K562 (cell line): ENCODE measurements around the gene DEFB113. TPM values are rescaled to one million over a fixed set of nuclear protein-coding genes. Genes with fewer than 3 reads are reported as not detected.

ENCODE experiments used
- BRD4 ChIP-seq: fragments of 200-600 bp; sonication (generic); IDR thresholded peaks from 2 replicates; pipeline ENCODE4 v1.6.1; 2017; ENCODE audit warnings: inconsistent platforms
- CEBPZ ChIP-seq: fragments of 150-350 bp; IDR thresholded peaks from 2 replicates; pipeline ENCODE4 v1.6.1; 2014; ENCODE audit warnings: low read depth, mild to moderate bottlenecking, low read length, borderline replicate concordance
- ESRRA ChIP-seq: fragments of 450-650 bp; IDR thresholded peaks from 2 replicates; pipeline ENCODE4 v1.6.1; 2014; ENCODE audit warnings: low read depth, mild to moderate bottlenecking, moderate library complexity, borderline replicate concordance
- GABPA ChIP-seq: fragments of 200-800 bp; sonication (Bioruptor generic); conservative IDR thresholded peaks from 2 replicates; pipeline ENCODE4 v1.6.1; 2016; ENCODE audit warnings: low read depth, missing genetic modification characterization, missing compliant biosample characterization
- GTF2A2 ChIP-seq: IDR thresholded peaks from 2 replicates; pipeline ENCODE4 v1.6.1; 2016; ENCODE audit warnings: mild to moderate bottlenecking, missing genetic modification characterization, missing compliant biosample characterization
- HINFP ChIP-seq: fragments of 450-650 bp; conservative IDR thresholded peaks from 2 replicates; pipeline ENCODE4 v1.6.1; 2016; ENCODE audit warnings: missing genetic modification characterization, low read depth, mild to moderate bottlenecking, control low read depth, missing compliant biosample characterization
- HMGN3 ChIP-seq: IDR thresholded peaks from 2 replicates; pipeline ENCODE4 v1.6.1; 2011; ENCODE audit warnings: borderline replicate concordance, low read depth, mild to moderate bottlenecking, mixed read lengths, low read length; ENCODE audit not compliant: insufficient read length; ENCODE audit errors: extremely low read depth
- KAT2B ChIP-seq: IDR thresholded peaks from one replicate; pipeline ENCODE4 v1.6.1; 2012; ENCODE audit warnings: low read depth, mild to moderate bottlenecking, control low read depth, inconsistent platforms, low read length, moderate library complexity
- KDM1A ChIP-seq, 2 experiments: fragments of 450-650 bp; IDR thresholded peaks; 2 replicates each; pipeline ENCODE4 v1.6.1; 2016; ENCODE audit warnings: mild to moderate bottlenecking in 2 of 2
- LCOR ChIP-seq: sonication (generic); formaldehyde crosslinking; IDR thresholded peaks from 2 replicates; pipeline ENCODE4 v1.8.0; 2022; ENCODE audit warnings: mild to moderate bottlenecking, missing genetic modification reagents
- NR2F6 ChIP-seq: fragments of 450-650 bp; formaldehyde crosslinking; IDR thresholded peaks from 2 replicates; pipeline ENCODE4 v1.4.0; 2020; ENCODE audit warnings: mild to moderate bottlenecking
- TAF1 ChIP-seq: IDR thresholded peaks from 2 replicates; pipeline ENCODE4 v1.6.1; 2011; ENCODE audit warnings: mild to moderate bottlenecking, low read length, moderate library complexity; ENCODE audit not compliant: insufficient read depth, control insufficient read depth, severe bottlenecking; ENCODE audit errors: extremely low read depth
- ZBTB2 ChIP-seq: fragments of 450-650 bp; IDR thresholded peaks from 2 replicates; pipeline ENCODE4 v1.6.1; 2016; ENCODE audit warnings: antibody characterized with exemption
- ZNF274 ChIP-seq: IDR thresholded peaks from 2 replicates; pipeline ENCODE4 v1.6.1; 2011; ENCODE audit warnings: low read depth, mild to moderate bottlenecking, low read length, moderate library complexity, borderline replicate concordance
- ZNF431 ChIP-seq: sonication (generic); formaldehyde crosslinking; IDR thresholded peaks from 2 replicates; pipeline ENCODE4 v1.8.0; 2022; ENCODE audit warnings: mild to moderate bottlenecking, missing genetic modification reagents
- ZNF696 ChIP-seq: fragments of 250-450 bp; sonication (Bioruptor Pico); conservative IDR thresholded peaks from 2 replicates; pipeline ENCODE4 v1.4.0; 2020; ENCODE audit warnings: mild to moderate bottlenecking, moderate library complexity
- ZNF717 ChIP-seq: fragments of 250-450 bp; sonication (Bioruptor Pico); IDR thresholded peaks from 2 replicates; pipeline ENCODE4 v1.5.0; 2021
- polyA plus RNA-seq, 8 experiments: library from polyadenylated mRNA; depleted of rRNA in 4 of 8; stranded (reverse) in 5 of 8; unstranded in 3 of 8; fragments of >200 nt; fragmentation: Nextera tagmentation in 2 of 8; fragmentation: Illumina TruSeq in 1 of 8; extraction: Ambion mirVana in 2 of 8; extraction: Trizol in 1 of 8; gene quantifications; 2 replicates each; pipeline versions ENCODE4 v1.2.1 to v1.2.3, GENCODE V29; 2011 to 2014; ENCODE audit warnings: inconsistent platforms in 1 of 8, missing spikeins in 1 of 8
- total RNA-seq, 7 experiments: library from RNA; depleted of rRNA in 6 of 7; stranded (reverse); fragments of >200 nt in 6 of 7; fragmentation: Illumina TruSeq in 2 of 7; extraction: Trizol in 2 of 7; gene quantifications; 2 replicates each; pipeline versions ENCODE4 v1.2.1 to v1.2.3, GENCODE V29; 2011 to 2021; ENCODE audit warnings: low replicate concordance in 1 of 7
- TF ChIP-seq, protein P1 (sequence below), 3 experiments: fragments of 200-800 bp in 1 of 3; fragments of 250-450 bp in 1 of 3; fragments of 450-650 bp in 1 of 3; sonication (Bioruptor Pico) in 1 of 3; sonication (Bioruptor generic) in 1 of 3; formaldehyde crosslinking in 1 of 3; IDR thresholded peaks; 2 replicates each; pipeline versions ENCODE4 v1.6.1 to v1.8.0; 2016 to 2022; ENCODE audit warnings: mild to moderate bottlenecking in 2 of 3, missing genetic modification characterization in 2 of 3, missing compliant biosample characterization in 1 of 3, moderate library complexity in 1 of 3

Gene DEFB113
- total and polyA plus RNA-seq, 9 of the 15 experiments (the other 6 are each of a cell fraction or from before 2014, with no cell fraction given), result not detected

DNA sequence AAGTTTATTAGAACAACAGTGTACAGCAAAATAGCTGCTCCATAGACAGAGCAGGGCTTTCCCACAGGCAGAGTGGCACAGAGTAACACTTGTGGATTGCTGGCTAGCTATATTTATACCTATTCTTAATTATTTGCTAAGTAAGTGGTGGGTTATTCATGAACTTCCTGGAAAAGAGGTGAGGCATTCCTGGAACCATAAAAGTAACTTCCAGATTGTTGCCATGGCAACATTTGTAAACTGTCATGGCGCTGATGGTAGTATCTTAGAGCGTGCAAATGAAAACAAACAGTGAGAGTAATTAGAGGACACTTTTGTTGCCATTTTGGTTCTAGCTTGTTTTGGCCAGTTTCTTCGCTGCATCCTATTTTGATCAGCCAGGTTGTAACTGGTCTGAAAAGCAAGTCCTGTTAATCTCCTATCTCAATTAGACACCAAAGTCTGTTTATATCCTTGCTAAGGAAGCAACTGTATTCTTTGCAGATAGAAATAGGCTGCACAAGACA is 29.4 kb downstream of the DEFB113 start (continued):
- TF ChIP-seq, protein P1, sequence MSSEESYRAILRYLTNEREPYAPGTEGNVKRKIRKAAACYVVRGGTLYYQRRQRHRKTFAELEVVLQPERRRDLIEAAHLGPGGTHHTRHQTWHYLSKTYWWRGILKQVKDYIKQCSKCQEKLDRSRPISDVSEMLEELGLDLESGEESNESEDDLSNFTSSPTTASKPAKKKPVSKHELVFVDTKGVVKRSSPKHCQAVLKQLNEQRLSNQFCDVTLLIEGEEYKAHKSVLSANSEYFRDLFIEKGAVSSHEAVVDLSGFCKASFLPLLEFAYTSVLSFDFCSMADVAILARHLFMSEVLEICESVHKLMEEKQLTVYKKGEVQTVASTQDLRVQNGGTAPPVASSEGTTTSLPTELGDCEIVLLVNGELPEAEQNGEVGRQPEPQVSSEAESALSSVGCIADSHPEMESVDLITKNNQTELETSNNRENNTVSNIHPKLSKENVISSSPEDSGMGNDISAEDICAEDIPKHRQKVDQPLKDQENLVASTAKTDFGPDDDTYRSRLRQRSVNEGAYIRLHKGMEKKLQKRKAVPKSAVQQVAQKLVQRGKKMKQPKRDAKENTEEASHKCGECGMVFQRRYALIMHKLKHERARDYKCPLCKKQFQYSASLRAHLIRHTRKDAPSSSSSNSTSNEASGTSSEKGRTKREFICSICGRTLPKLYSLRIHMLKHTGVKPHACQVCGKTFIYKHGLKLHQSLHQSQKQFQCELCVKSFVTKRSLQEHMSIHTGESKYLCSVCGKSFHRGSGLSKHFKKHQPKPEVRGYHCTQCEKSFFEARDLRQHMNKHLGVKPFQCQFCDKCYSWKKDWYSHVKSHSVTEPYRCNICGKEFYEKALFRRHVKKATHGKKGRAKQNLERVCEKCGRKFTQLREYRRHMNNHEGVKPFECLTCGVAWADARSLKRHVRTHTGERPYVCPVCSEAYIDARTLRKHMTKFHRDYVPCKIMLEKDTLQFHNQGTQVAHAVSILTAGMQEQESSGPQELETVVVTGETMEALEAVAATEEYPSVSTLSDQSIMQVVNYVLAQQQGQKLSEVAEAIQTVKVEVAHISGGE (CRISPR knock-in tag; IDR thresholded peaks at IDR 0.05), result peak in 1 of 3 experiments; percentile 43; a peak in 1 of 6 replicates
- no peak for TF ChIP-seq NR2F6 (CRISPR knock-in tag)
- no peak for TF ChIP-seq GTF2A2 (tag)
- TF ChIP-seq ZNF717 (CRISPR knock-in tag), result no peak
- TF ChIP-seq KAT2B, result no peak
- no peak for TF ChIP-seq ZNF274
- peak; percentile 56; the same call in 1 of the 2 replicates for TF ChIP-seq HINFP (tag)
- TF ChIP-seq ZNF431 (CRISPR knock-in tag), result no peak
- 0 out of 4 replicates have a peak, but pooled peaks of 1 of the 2 experiments have one; percentile 35 for TF ChIP-seq KDM1A (IDR thresholded peaks at IDR 0.05)
- TF ChIP-seq GABPA (tag), result 0 out of 2 replicates have a peak, but pooled peaks have one; percentile 19
- no peak for TF ChIP-seq BRD4
- no peak for TF ChIP-seq ZBTB2
- peak; percentile 24; the same call in 1 of the 2 replicates for TF ChIP-seq ESRRA
- TF ChIP-seq CEBPZ, result no peak
- no peak for TF ChIP-seq HMGN3
- TF ChIP-seq TAF1, result no peak
- TF ChIP-seq LCOR, result peak; percentile 81
- no peak for TF ChIP-seq ZNF696 (CRISPR knock-in tag)
